Lower leg skin (tissue), 4 donors: ENCODE measurements around the gene PRTFDC1. TPM values are rescaled to one million over a fixed set of nuclear protein-coding genes. Genes with fewer than 3 reads are reported as not detected.

Experiments
- DNase-seq, 2 donors: peaks; one replicate each; pipeline ENCODE4 v3.0.0-alpha.2; 2019; ENCODE audit warnings: low spot score in 2 of 2
- H3K4me3 ChIP-seq: fragments of 200-600 bp; sonication (generic); 2 replicates; pipeline ENCODE4 v1.5.1; 2017; ENCODE audit warnings: mild to moderate bottlenecking, low read depth; ENCODE audit not compliant: poor library complexity, severe bottlenecking
- CTCF ChIP-seq, 3 donors: fragments of 450-650 bp; IDR thresholded peaks; one replicate each; pipeline ENCODE4 v1.5.1; 2016; ENCODE audit warnings: antibody characterized with exemption in 3 of 3, mild to moderate bottlenecking in 3 of 3, moderate library complexity in 2 of 3
- POLR2A ChIP-seq, 2 donors: fragments of 450-650 bp; IDR thresholded peaks; one replicate each; pipeline ENCODE4 v1.6.1; 2016 to 2017; ENCODE audit warnings: antibody characterized with exemption in 2 of 2, mild to moderate bottlenecking in 1 of 2, moderate library complexity in 1 of 2
- WGBS, 2 donors: methylation state at CpG; one replicate each; pipeline ENCODE4 v1.1.5; 2018; 5-methylcytosine and 5-hydroxymethylcytosine counted together
- intact Hi-C: fragments of 100-400 bp; cut with DNase I; formaldehyde crosslinking; loops from one replicate; pipeline ENCODE4 v1.15.0; 2023; ENCODE audit warnings: low total_unique reads
- total RNA-seq, 4 donors: library from RNA; depleted of rRNA; stranded (reverse); fragments of >200 nt; gene quantifications; one replicate each; pipeline ENCODE4 v1.1.0, GENCODE V29; 2016

PRTFDC1 gene
- total RNA-seq, 4 donors from 2014 or later: 0.45 to 1.3 TPM; not detected in 2

- no peak for TF ChIP-seq POLR2A (IDR thresholded peaks at IDR 0.05)
- TF ChIP-seq CTCF (IDR thresholded peaks at IDR 0.05): no peak
- WGBS, 2 donors: 3 to 8% methylated on average over 1 of the region's 1 CpG
- intact Hi-C loops: no loop called here
- no peak overlapping the region for H3K4me3 ChIP-seq
- DNase-seq: no peak
Observed at GRCh38 chr10:24825551-24825950, 126.9 kb downstream of the PRTFDC1 start.

GRCh38 chr10:24824536-24824935, 127.9 kb downstream of the PRTFDC1 start:
- WGBS, 2 donors: 50 to 53% methylated on average over 2 of the region's 2 CpGs
- no peak overlapping the region for H3K4me3 ChIP-seq
- TF ChIP-seq POLR2A (IDR thresholded peaks at IDR 0.05): no peak
- no peak for TF ChIP-seq CTCF (IDR thresholded peaks at IDR 0.05)
- no peak for DNase-seq
- intact Hi-C loops: no loop called here

GRCh38 chr10:24824124-24824523, 128.3 kb downstream of the PRTFDC1 start:
- H3K4me3 ChIP-seq: no peak overlapping the region
- no peak for DNase-seq
- intact Hi-C loops: no loop called here
- TF ChIP-seq CTCF (IDR thresholded peaks at IDR 0.05) (no peak), POLR2A (IDR thresholded peaks at IDR 0.05) (no peak)

- H3K4me3 ChIP-seq: no peak overlapping the region
- intact Hi-C loops: no loop called here
- no peak for DNase-seq
- WGBS, 2 donors: 55% methylated on average over 2 of the region's 2 CpGs
- TF ChIP-seq POLR2A (IDR thresholded peaks at IDR 0.05) (no peak), CTCF (IDR thresholded peaks at IDR 0.05) (no peak)
Observed at GRCh38 chr10:24822590-24822989, 129.8 kb downstream of the PRTFDC1 start.

- TF ChIP-seq POLR2A (IDR thresholded peaks at IDR 0.05): no peak
- no peak for TF ChIP-seq CTCF (IDR thresholded peaks at IDR 0.05)
- H3K4me3 ChIP-seq: no peak overlapping the region
- DNase-seq: peak in 1 of 2 donors; percentile 31
- intact Hi-C loops: no loop called here
- WGBS, 2 donors: 69 to 79% methylated on average over 3 of the region's 3 CpGs
Observed at GRCh38 chr10:24821986-24822385, 130.4 kb downstream of the PRTFDC1 start.

GRCh38 chr10:24816868-24817396, 135.5 kb downstream of the PRTFDC1 start:
- WGBS, 2 donors: 88% methylated on average over 6 of the region's 6 CpGs
- no peak for TF ChIP-seq POLR2A (IDR thresholded peaks at IDR 0.05)
- no peak for TF ChIP-seq CTCF (IDR thresholded peaks at IDR 0.05)
- H3K4me3 ChIP-seq: no peak overlapping the region
- DNase-seq: no peak
- intact Hi-C loops: no loop called here
